Bronchial epithelial cell (primary cell): Measurements from ENCODE around the gene CD1C. TPM values are rescaled to one million over a fixed set of nuclear protein-coding genes. Genes with fewer than 3 reads are reported as not detected.
A peak's percentile ranks its signal among the peaks of the same experiment; 100 is the strongest.

Source experiments
- DNase-seq: peaks from one replicate; pipeline ENCODE4 v3.0.0-alpha.2; 2010; ENCODE audit warnings: low read depth
- FAIRE-seq: peaks from 2 replicates; lab custom pipeline; 2011; peaks lifted over from hg19 to GRCh38; lab: Jason Lieb, UNC
- H3K27me3 ChIP-seq: 2 replicates; pipeline ENCODE4 v1.5.1; 2011; ENCODE audit warnings: low read length; ENCODE audit not compliant: control insufficient read depth, insufficient read depth
- H3K36me3 ChIP-seq: 2 replicates; pipeline ENCODE4 v1.5.1; 2011; ENCODE audit warnings: low read length; ENCODE audit not compliant: control insufficient read depth, insufficient read depth
- H3K4me3 ChIP-seq: 2 replicates; pipeline ENCODE4 v1.5.1; 2011; ENCODE audit warnings: mild to moderate bottlenecking, low read depth, low read length, control low read depth
- total RNA-seq: library from RNA; depleted of rRNA; stranded (reverse); fragments of >200 nt; gene quantifications from 2 replicates; pipeline ENCODE4 v1.2.1, GENCODE V29; 2014
- TF ChIP-seq, protein P1 (sequence below): IDR thresholded peaks from 2 replicates; pipeline ENCODE4 v1.5.1; 2011; ENCODE audit warnings: mild to moderate bottlenecking, moderate library complexity, low read length, control low read depth, inconsistent platforms; ENCODE audit not compliant: insufficient read depth, severe bottlenecking

CD1C gene
- total RNA-seq, 1 donor from 2014 or later, result not detected

DNA sequence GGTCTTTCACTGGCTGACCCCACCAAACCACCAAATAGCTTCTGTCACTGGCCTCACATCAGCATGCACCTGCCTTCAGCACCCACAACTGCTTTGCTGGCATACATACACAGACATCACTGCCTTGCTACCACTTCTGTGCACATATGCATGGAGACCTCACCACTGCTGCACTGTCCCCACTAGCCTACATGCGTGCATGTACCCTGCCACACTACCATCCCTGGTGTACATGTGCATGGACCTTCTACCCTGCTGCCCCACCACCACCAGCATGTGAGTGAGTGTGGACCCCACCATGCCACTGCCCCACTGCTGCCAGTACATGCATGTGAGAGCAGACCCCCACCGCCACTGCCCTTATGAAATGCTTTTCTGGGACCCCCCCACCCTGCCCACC lies 6.1 kb downstream of the CD1C start:
- TF ChIP-seq, protein P1, sequence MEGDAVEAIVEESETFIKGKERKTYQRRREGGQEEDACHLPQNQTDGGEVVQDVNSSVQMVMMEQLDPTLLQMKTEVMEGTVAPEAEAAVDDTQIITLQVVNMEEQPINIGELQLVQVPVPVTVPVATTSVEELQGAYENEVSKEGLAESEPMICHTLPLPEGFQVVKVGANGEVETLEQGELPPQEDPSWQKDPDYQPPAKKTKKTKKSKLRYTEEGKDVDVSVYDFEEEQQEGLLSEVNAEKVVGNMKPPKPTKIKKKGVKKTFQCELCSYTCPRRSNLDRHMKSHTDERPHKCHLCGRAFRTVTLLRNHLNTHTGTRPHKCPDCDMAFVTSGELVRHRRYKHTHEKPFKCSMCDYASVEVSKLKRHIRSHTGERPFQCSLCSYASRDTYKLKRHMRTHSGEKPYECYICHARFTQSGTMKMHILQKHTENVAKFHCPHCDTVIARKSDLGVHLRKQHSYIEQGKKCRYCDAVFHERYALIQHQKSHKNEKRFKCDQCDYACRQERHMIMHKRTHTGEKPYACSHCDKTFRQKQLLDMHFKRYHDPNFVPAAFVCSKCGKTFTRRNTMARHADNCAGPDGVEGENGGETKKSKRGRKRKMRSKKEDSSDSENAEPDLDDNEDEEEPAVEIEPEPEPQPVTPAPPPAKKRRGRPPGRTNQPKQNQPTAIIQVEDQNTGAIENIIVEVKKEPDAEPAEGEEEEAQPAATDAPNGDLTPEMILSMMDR, result no peak
- Histone ChIP-seq H3K27me3 (no peaks in the 10 kb centered on the region), H3K36me3 (no peaks in the 10 kb centered on the region), H3K4me3 (no peak overlapping the region)
- DNase-seq, result no peak
- peak; percentile 68 for FAIRE-seq

DNA sequence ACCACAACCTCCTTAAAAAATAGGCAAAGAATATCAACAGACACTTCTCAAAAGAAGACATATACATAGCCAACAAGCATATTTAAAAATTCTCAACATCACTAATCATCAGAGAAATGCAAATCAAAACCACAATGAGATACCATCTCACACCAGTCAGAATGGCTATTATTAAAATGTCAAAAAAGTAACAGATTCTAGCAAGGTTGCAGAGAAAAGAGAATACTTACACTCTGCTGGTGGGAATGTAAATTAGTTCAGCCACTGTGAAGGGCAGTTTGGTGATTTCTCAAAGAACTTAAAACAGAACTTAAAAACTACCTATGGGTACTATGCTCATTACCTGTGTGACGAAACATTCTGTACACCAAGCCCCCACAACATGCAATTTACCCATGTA lies 20.9 kb downstream of the CD1C start:
- Histone ChIP-seq H3K36me3 (no peaks in the 10 kb centered on the region), H3K4me3 (no peak overlapping the region), H3K27me3 (no peaks in the 10 kb centered on the region)
- DNase-seq (no peak), FAIRE-seq (no peak)
- TF ChIP-seq, protein P1, result no peak

DNA sequence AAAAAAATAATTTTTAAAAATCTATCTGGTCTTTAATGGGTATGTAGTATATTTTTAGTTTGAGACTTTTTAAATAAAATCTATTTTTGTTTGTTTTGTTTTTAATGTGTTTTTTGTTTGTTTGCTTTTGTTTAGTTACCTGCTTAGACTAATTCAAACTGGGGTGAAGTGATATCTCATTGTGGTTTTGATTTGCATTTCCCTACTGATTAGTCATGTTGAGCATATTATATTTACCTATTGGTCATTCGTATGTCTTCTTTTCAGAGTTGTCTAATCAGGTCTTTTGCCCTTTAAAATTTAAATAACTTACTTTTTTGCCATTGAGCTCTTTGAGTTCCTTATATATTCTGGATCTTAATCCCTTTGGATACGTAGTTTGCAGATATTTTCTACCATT lies 21.3 kb downstream of the CD1C start:
- Histone ChIP-seq H3K36me3 (no peaks in the 10 kb centered on the region), H3K27me3 (no peaks in the 10 kb centered on the region), H3K4me3 (no peak overlapping the region)
- FAIRE-seq (no peak), DNase-seq (no peak)
- TF ChIP-seq, protein P1, result no peak

DNA sequence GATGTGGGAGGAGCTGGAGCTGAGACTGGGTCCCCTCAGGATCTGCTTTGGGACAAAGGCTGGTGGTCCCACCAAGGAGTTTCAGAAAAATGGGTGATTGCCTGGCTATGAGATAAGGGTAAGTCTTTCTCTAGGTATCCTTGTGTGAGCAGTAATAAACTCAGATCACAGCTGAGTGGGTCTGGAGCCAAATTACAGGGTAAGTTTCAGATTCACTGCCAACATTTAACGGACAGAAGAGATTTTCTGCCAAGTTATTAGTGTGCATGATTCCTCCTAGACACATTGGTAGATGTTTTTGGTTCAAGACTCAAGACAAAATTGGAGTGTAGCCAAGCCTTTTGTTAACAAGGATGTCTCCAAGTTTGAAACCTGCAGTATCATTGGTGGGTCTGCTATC lies 34.1 kb downstream of the CD1C start:
- DNase-seq (no peak), FAIRE-seq (peak; percentile 52)
- Histone ChIP-seq H3K36me3 (no peaks in the 10 kb centered on the region), H3K27me3 (no peaks in the 10 kb centered on the region), H3K4me3 (no peak overlapping the region)
- TF ChIP-seq, protein P1, result no peak

DNA sequence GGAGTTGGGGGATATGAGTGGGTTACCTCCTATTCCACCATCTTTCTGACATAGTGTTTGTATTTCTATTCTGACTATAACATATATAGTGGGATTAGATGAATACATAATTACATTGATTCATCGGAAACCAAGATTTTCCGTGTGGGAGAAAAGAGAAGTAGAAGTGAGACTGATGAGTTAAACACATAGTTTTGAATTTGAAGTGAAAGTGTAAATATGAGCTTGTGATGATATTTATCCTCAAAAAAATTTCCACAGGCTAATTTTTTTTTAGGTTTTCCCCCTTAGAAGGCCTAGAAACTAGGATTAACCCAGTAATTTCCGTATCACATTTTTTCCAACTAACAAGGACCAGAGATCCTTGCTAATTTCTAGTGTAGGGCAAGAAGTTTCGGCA lies 34.7 kb downstream of the CD1C start:
- TF ChIP-seq, protein P1, result no peak
- DNase-seq, result no peak
- H3K4me3 ChIP-seq, result no peak overlapping the region
- FAIRE-seq, result no peak
- H3K36me3 ChIP-seq, result no peaks in the 10 kb centered on the region
- no peaks in the 10 kb centered on the region for H3K27me3 ChIP-seq

DNA sequence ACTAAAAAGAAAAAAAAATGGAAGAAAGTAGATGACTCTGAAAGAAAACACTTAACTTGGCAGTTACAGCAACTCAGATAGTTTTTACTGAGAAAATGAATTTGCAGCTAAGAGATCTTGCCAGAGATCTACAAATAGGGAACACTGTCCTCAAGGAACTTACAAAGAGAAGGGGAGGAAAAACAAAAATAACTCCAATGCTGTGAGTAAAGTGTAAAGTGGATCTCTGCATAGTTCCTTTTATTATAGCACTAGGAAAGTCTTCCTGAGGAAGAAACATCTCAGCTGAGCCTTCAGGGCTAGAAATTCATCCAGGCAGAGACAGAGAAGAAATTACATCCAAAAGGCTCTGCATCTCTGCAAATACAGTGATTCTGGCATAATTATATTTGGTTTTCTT lies 37.8 kb downstream of the CD1C start:
- Histone ChIP-seq H3K4me3 (no peak overlapping the region), H3K36me3 (no peaks in the 10 kb centered on the region), H3K27me3 (no peaks in the 10 kb centered on the region)
- no peak for FAIRE-seq
- TF ChIP-seq, protein P1, result no peak
- DNase-seq, result no peak
